Measurements from ENCODE around the gene SLC37A1. TPM values are rescaled to one million over a fixed set of nuclear protein-coding genes. Genes with fewer than 3 reads are reported as not detected.
A peak's percentile ranks its signal among the peaks of the same experiment; 100 is the strongest.

SLC37A1 gene
- total RNA-seq, 2 experiments from 2014 or later, result 18.2 to 19.3 TPM

- Mint-ChIP-seq H3K27ac (no peak overlapping the region), H3K4me3 (no peak overlapping the region), H3K36me3 (ENCODE audit: low read depth) (no peaks in the 10 kb centered on the region), H3K4me1 (peaks cover 25% of the 10 kb centered on the region), H3K27me3 (peaks cover 2% of the 10 kb centered on the region), H3K9me3 (ENCODE audit: low read depth) (no peaks in the 10 kb centered on the region)
- DNase-seq, result no peak
- POLR2A ChIA-PET, result interaction anchor here (0.7 kb wide), 1 partner anchor 102 kb away, joined by 3 read pairs; no protein-coding TSS in a partner anchor
- ATAC-seq, result no peak
- CTCF ChIA-PET, result interaction anchor here (0.6 to 0.8 kb wide), 3 partner anchors 41 to 1494 kb away, joined by 5 to 7 read pairs (median 6); no protein-coding TSS in a partner anchor
- intact Hi-C loops (cut with DNase I, micrococcal nuclease), result loop anchor here in 1 of 2 experiments (5.0 kb wide), 1 partner anchor 33 kb away; no protein-coding TSS in a partner anchor
Measured at GRCh38 chr21:42495027-42495426, 18.6 kb upstream of the SLC37A1 start.

GRCh38 chr21:42495765-42496119 is 17.9 kb upstream of the SLC37A1 start:
- H3K36me3 Mint-ChIP-seq (ENCODE audit: low read depth), result no peaks in the 10 kb centered on the region
- peak overlapping the region; percentile 75 for H3K4me3 Mint-ChIP-seq
- no peak for DNase-seq
- H3K27me3 Mint-ChIP-seq, result peaks cover 2% of the 10 kb centered on the region
- peak; percentile 13 for ATAC-seq
- no peaks in the 10 kb centered on the region for H3K9me3 Mint-ChIP-seq (ENCODE audit: low read depth)
- ChIA-PET CTCF (interaction anchor here (0.5 kb wide), 1 partner anchor 167 kb away, joined by 3 read pairs; no protein-coding TSS in a partner anchor), POLR2A (no interaction called here)
- intact Hi-C loops (cut with DNase I, micrococcal nuclease), result loop anchor here (1.0 to 5.0 kb wide), 12 partner anchors 19 to 493 kb away; partner anchors contain the start of genes PKNOX1 (in 1 of the 2), WDR4 (in 1 of the 2) and ZBTB21 (in 1 of the 2)
- H3K27ac Mint-ChIP-seq, result no peak overlapping the region
- H3K4me1 Mint-ChIP-seq, result peaks cover 25% of the 10 kb centered on the region

- peak; percentile 99 for ATAC-seq
- POLR2A ChIA-PET, result no interaction called here
- H3K4me1 Mint-ChIP-seq, result peaks cover 25% of the 10 kb centered on the region
- intact Hi-C loops (cut with DNase I, micrococcal nuclease), result loop anchor here (1.0 to 5.0 kb wide), 12 partner anchors 18 to 493 kb away; partner anchors contain the start of genes PKNOX1 (in 1 of the 2), WDR4 (in 1 of the 2) and ZBTB21 (in 1 of the 2)
- peak; percentile 100 for DNase-seq
- CTCF ChIA-PET, result interaction anchor here (0.5 to 0.6 kb wide), 2 partner anchors 9 to 322 kb away, joined by 3 read pairs; no protein-coding TSS in a partner anchor
- H3K36me3 Mint-ChIP-seq (ENCODE audit: low read depth), result no peaks in the 10 kb centered on the region
- H3K27me3 Mint-ChIP-seq, result peaks cover 2% of the 10 kb centered on the region
- no peaks in the 10 kb centered on the region for H3K9me3 Mint-ChIP-seq (ENCODE audit: low read depth)
- H3K4me3 Mint-ChIP-seq, result peak within 1 kb of the TSS; percentile 75
- peak within 1 kb of the TSS; percentile 69 for H3K27ac Mint-ChIP-seq
Measured at GRCh38 chr21:42496120-42496838, 17.4 kb upstream of the SLC37A1 start, which contains the start of gene RSPH1. Gene RSPH1 (minus strand): TSS chr21:42496224. CDS start chr21:42496186, 38 bp downstream.

- Mint-ChIP-seq H3K36me3 (ENCODE audit: low read depth) (no peaks in the 10 kb centered on the region), H3K9me3 (ENCODE audit: low read depth) (no peaks in the 10 kb centered on the region), H3K27me3 (peaks cover 2% of the 10 kb centered on the region), H3K27ac (peak overlapping the region; percentile 69), H3K4me1 (peaks cover 25% of the 10 kb centered on the region), H3K4me3 (peak overlapping the region; percentile 75)
- ChIA-PET CTCF (interaction anchor here (0.5 to 1.1 kb wide), 3 partner anchors 10 to 321 kb away, joined by 3 to 4 read pairs (median 3); no protein-coding TSS in a partner anchor), POLR2A (no interaction called here)
- no peak for ATAC-seq
- DNase-seq, result no peak
- intact Hi-C loops (cut with DNase I, micrococcal nuclease), result loop anchor here (1.0 to 5.0 kb wide), 12 partner anchors 17 to 494 kb away; partner anchors contain the start of genes PKNOX1 (in 1 of the 2), WDR4 (in 1 of the 2) and ZBTB21 (in 1 of the 2)
Measured at GRCh38 chr21:42496839-42497202, 16.8 kb upstream of the SLC37A1 start.

- Mint-ChIP-seq H3K4me3 (no peak overlapping the region), H3K4me1 (peaks cover 16% of the 10 kb centered on the region), H3K36me3 (ENCODE audit: low read depth) (no peaks in the 10 kb centered on the region), H3K27me3 (no peaks in the 10 kb centered on the region), H3K9me3 (ENCODE audit: low read depth) (no peaks in the 10 kb centered on the region), H3K27ac (no peak overlapping the region)
- no peak for ATAC-seq
- CTCF ChIA-PET, result interaction anchor here (0.6 to 1.1 kb wide), 2 partner anchors 8 to 188 kb away, joined by 3 to 4 read pairs; no protein-coding TSS in a partner anchor
- DNase-seq, result no peak
- intact Hi-C loops (cut with DNase I, micrococcal nuclease), result loop anchor here (1.0 to 5.0 kb wide), 2 partner anchors 12 to 36 kb away; no protein-coding TSS in a partner anchor
- POLR2A ChIA-PET, result no interaction called here
Measured at GRCh38 chr21:42498012-42498411, 15.6 kb upstream of the SLC37A1 start.

- H3K4me3 Mint-ChIP-seq, result no peak overlapping the region
- peaks cover 23% of the 10 kb centered on the region for H3K4me1 Mint-ChIP-seq
- H3K36me3 Mint-ChIP-seq (ENCODE audit: low read depth), result no peaks in the 10 kb centered on the region
- no peaks in the 10 kb centered on the region for H3K9me3 Mint-ChIP-seq (ENCODE audit: low read depth)
- CTCF ChIA-PET, result no interaction called here
- intact Hi-C loops (cut with DNase I, micrococcal nuclease), result loop anchor here in 1 of 2 experiments (5.0 kb wide), 1 partner anchor 37 kb away; no protein-coding TSS in a partner anchor
- DNase-seq (no peak), ATAC-seq (no peak)
- no peaks in the 10 kb centered on the region for H3K27me3 Mint-ChIP-seq
- no peak overlapping the region for H3K27ac Mint-ChIP-seq
- POLR2A ChIA-PET, result no interaction called here
Measured at GRCh38 chr21:42499444-42500112, 14.1 kb upstream of the SLC37A1 start.

- Mint-ChIP-seq H3K9me3 (ENCODE audit: low read depth) (no peaks in the 10 kb centered on the region), H3K27me3 (no peaks in the 10 kb centered on the region), H3K27ac (no peak overlapping the region), H3K4me3 (no peak overlapping the region), H3K4me1 (peaks cover 23% of the 10 kb centered on the region), H3K36me3 (ENCODE audit: low read depth) (no peaks in the 10 kb centered on the region)
- DNase-seq (no peak), ATAC-seq (no peak)
- intact Hi-C loops (cut with DNase I, micrococcal nuclease), result no loop called here
- CTCF ChIA-PET, result interaction anchor here (0.7 kb wide), 1 partner anchor 10 kb away, joined by 3 read pairs; no protein-coding TSS in a partner anchor
- POLR2A ChIA-PET, result no interaction called here
Measured at GRCh38 chr21:42500225-42500624, 13.4 kb upstream of the SLC37A1 start.

GRCh38 chr21:42500736-42501135 is 12.9 kb upstream of the SLC37A1 start:
- ATAC-seq, result no peak
- Mint-ChIP-seq H3K9me3 (ENCODE audit: low read depth) (no peaks in the 10 kb centered on the region), H3K36me3 (ENCODE audit: low read depth) (no peaks in the 10 kb centered on the region), H3K4me3 (no peak overlapping the region), H3K27me3 (no peaks in the 10 kb centered on the region), H3K4me1 (peaks cover 19% of the 10 kb centered on the region), H3K27ac (no peak overlapping the region)
- POLR2A ChIA-PET, result no interaction called here
- no peak for DNase-seq
- CTCF ChIA-PET, result interaction anchor here (0.7 kb wide), 1 partner anchor 10 kb away, joined by 3 read pairs; no protein-coding TSS in a partner anchor
- intact Hi-C loops (cut with DNase I, micrococcal nuclease), result no loop called here

- intact Hi-C loops (cut with DNase I, micrococcal nuclease), result no loop called here
- H3K4me3 Mint-ChIP-seq, result no peak overlapping the region
- H3K27ac Mint-ChIP-seq, result no peak overlapping the region
- H3K27me3 Mint-ChIP-seq, result no peaks in the 10 kb centered on the region
- peaks cover 7% of the 10 kb centered on the region for H3K4me1 Mint-ChIP-seq
- no peaks in the 10 kb centered on the region for H3K36me3 Mint-ChIP-seq (ENCODE audit: low read depth)
- CTCF ChIA-PET, result interaction anchor here (0.8 kb wide), 1 partner anchor 11 kb away, joined by 3 read pairs; no protein-coding TSS in a partner anchor
- DNase-seq, result no peak
- H3K9me3 Mint-ChIP-seq (ENCODE audit: low read depth), result no peaks in the 10 kb centered on the region
- ATAC-seq, result no peak
- POLR2A ChIA-PET, result no interaction called here
Measured at GRCh38 chr21:42503711-42504110, 9.9 kb upstream of the SLC37A1 start.

GRCh38 chr21:42505090-42505726 is 8.4 kb upstream of the SLC37A1 start:
- Mint-ChIP-seq H3K36me3 (ENCODE audit: low read depth) (no peaks in the 10 kb centered on the region), H3K4me3 (no peak overlapping the region), H3K4me1 (peaks cover 7% of the 10 kb centered on the region), H3K27me3 (no peaks in the 10 kb centered on the region), H3K27ac (no peak overlapping the region), H3K9me3 (ENCODE audit: low read depth) (no peaks in the 10 kb centered on the region)
- ChIA-PET POLR2A (no interaction called here), CTCF (no interaction called here)
- intact Hi-C loops (cut with DNase I, micrococcal nuclease), result no loop called here
- DNase-seq (no peak), ATAC-seq (no peak)

- intact Hi-C loops (cut with DNase I, micrococcal nuclease), result no loop called here
- ChIA-PET CTCF (interaction anchor here (1.4 kb wide), 1 partner anchor 9 kb away, joined by 3 read pairs; no protein-coding TSS in a partner anchor), POLR2A (no interaction called here)
- ATAC-seq (no peak), DNase-seq (no peak)
- Mint-ChIP-seq H3K27me3 (no peaks in the 10 kb centered on the region), H3K4me1 (peaks cover 7% of the 10 kb centered on the region), H3K36me3 (ENCODE audit: low read depth) (no peaks in the 10 kb centered on the region), H3K4me3 (no peak overlapping the region), H3K9me3 (ENCODE audit: low read depth) (no peaks in the 10 kb centered on the region), H3K27ac (no peak overlapping the region)
Measured at GRCh38 chr21:42507418-42507817, 6.2 kb upstream of the SLC37A1 start.

Measured in activated CD4-positive, alpha-beta T cell treated with anti-CD3 and anti-CD28 coated beads for 36 hours (primary cell).